ENCODE results near the gene CHST11.
"Not testable (repeated sequence)": the region's sequence is repeated elsewhere in the genome, so short reads cannot be mapped to it uniquely, and the experiment has no call there.

- TF ChIP-seq POLR2A, CTCF (IDR thresholded peaks at IDR 0.05): not testable (repeated sequence)
Observed at GRCh38 chr12:104564662-104565061, 107.9 kb downstream of the CHST11 start.
